PFSK-1 (cell line): ENCODE data around the gene LGR5.

Experiments
- POLR2AphosphoS5 ChIP-seq: IDR thresholded peaks from 2 replicates; pipeline ENCODE4 v1.6.1; 2012; ENCODE audit warnings: low read depth, mild to moderate bottlenecking, control low read depth, low read length, moderate library complexity
- TAF1 ChIP-seq: IDR thresholded peaks from 2 replicates; pipeline ENCODE4 v1.6.1; 2012; ENCODE audit warnings: low read length, control low read depth, borderline replicate concordance; ENCODE audit not compliant: insufficient read depth

DNA sequence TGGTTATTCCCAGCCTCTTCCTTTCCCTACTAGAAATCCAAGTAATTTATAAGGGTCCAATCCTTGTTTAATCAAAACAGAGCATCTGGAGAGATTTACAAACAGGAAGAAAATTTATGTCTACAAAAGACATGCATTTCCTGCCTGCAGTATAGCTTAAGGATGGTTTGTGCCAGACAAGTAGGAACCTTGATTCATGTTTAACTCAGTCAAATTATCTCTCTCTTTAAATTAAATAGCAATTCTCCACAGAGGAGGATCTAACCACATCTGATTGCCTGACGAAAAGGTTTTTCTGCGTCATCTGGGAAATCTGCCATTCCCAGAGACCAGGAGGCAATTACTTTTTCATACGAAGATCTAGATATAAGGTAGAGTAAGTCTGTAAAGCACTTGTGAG, 118.8 kb downstream of the LGR5 start:
- TF ChIP-seq POLR2AphosphoS5 (no peak), TAF1 (no peak)
